Activated CD8-positive, alpha-beta T cell treated with anti-CD3 and anti-CD28 coated beads for 36 hours (primary cell): ENCODE data around the gene GAREM1. TPM values are rescaled to one million over a fixed set of nuclear protein-coding genes. Genes with fewer than 3 reads are reported as not detected.

ENCODE experiments used
- ATAC-seq: fragments of 200-7000 bp; cut with Tn5 transposase; one replicate; pipeline ENCODE4 v1.10.0; 2021; ENCODE audit warnings: mild to moderate bottlenecking, moderate library complexity
- CTCF ChIA-PET: fragments of 350-600 bp; sonication (Branson Sonifier 250); formaldehyde crosslinking; loops from one replicate; lab custom pipeline; 2021; ENCODE audit warnings: antibody characterized with exemption; lab: Charles Lee
- POLR2A ChIA-PET: fragments of 350-600 bp; sonication (Branson Sonifier 250); formaldehyde crosslinking; loops from one replicate; lab custom pipeline; 2021; ENCODE audit warnings: antibody characterized with exemption; lab: Charles Lee
- DNase-seq: peaks from one replicate; pipeline ENCODE4 v3.0.0-alpha.2; 2020
- H3K27ac Mint-ChIP-seq: one replicate; pipeline ENCODE4 v1.8.0; 2021; ENCODE audit warnings: mild to moderate bottlenecking, mixed read lengths
- H3K27me3 Mint-ChIP-seq: one replicate; pipeline ENCODE4 v1.8.0; 2021; ENCODE audit warnings: mixed read lengths
- H3K36me3 Mint-ChIP-seq: one replicate; pipeline ENCODE4 v1.8.0; 2021; ENCODE audit warnings: low read depth, mixed read lengths
- H3K4me1 Mint-ChIP-seq: one replicate; pipeline ENCODE4 v1.8.0; 2021; ENCODE audit warnings: low read depth, mixed read lengths
- H3K4me3 Mint-ChIP-seq: one replicate; pipeline ENCODE4 v1.8.0; 2021; ENCODE audit warnings: mild to moderate bottlenecking, moderate library complexity, mixed read lengths
- H3K9me3 Mint-ChIP-seq: one replicate; pipeline ENCODE4 v1.8.0; 2021; ENCODE audit warnings: mixed read lengths
- intact Hi-C: fragments of 100-400 bp; cut with micrococcal nuclease; formaldehyde crosslinking; loops from one replicate; pipeline ENCODE4 v1.10.0; 2022
- total RNA-seq, 2 experiments: library from RNA; stranded (reverse); gene quantifications; one replicate each; pipeline ENCODE4 v1.2.3, GENCODE V29; 2021
- TF ChIP-seq, protein P1 (sequence below): fragments of 200-600 bp; IDR thresholded peaks from one replicate; pipeline ENCODE4 v1.8.0; 2022; ENCODE audit warnings: antibody characterized with exemption, mild to moderate bottlenecking

Gene GAREM1
- total RNA-seq, 2 experiments from 2014 or later = not detected

DNA sequence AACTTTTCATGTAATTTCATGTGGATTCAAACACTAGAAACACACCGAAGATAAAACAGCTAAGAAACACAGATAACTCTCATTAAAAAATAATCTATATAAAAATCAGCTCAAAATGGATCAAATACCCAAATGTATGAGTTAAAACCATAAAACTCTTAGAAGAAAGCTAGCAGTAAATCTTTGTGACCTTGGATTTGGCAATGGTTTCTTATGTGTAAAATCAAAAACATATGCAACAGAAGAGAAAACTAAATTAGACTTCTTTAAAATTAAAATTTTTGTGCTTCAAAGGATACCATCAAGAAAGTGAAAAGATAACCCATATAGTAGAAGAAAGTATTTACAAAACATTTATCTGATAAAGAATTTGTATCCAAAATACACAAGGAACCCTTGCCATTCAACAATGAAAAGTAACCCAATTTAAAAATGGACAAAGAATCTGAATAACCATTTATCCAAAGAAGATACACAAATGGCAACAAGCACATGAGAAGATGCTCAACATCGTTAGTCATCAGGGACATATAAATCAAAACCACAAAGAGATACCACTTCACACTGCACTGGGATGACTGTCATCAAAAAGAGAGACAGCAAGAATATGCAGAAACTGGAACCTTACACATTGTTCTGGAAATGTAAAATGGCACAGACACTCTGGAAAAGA is 27.5 kb downstream of the GAREM1 start:
- Mint-ChIP-seq H3K27ac (no peak overlapping the region), H3K36me3 (no peaks in the 10 kb centered on the region), H3K4me1 (no peaks in the 10 kb centered on the region), H3K9me3 (no peaks in the 10 kb centered on the region), H3K4me3 (no peak overlapping the region), H3K27me3 (peaks cover 13% of the 10 kb centered on the region)
- ChIA-PET POLR2A (no interaction called here), CTCF (no interaction called here)
- intact Hi-C loops = no loop called here
- no peak for DNase-seq
- TF ChIP-seq, protein P1, sequence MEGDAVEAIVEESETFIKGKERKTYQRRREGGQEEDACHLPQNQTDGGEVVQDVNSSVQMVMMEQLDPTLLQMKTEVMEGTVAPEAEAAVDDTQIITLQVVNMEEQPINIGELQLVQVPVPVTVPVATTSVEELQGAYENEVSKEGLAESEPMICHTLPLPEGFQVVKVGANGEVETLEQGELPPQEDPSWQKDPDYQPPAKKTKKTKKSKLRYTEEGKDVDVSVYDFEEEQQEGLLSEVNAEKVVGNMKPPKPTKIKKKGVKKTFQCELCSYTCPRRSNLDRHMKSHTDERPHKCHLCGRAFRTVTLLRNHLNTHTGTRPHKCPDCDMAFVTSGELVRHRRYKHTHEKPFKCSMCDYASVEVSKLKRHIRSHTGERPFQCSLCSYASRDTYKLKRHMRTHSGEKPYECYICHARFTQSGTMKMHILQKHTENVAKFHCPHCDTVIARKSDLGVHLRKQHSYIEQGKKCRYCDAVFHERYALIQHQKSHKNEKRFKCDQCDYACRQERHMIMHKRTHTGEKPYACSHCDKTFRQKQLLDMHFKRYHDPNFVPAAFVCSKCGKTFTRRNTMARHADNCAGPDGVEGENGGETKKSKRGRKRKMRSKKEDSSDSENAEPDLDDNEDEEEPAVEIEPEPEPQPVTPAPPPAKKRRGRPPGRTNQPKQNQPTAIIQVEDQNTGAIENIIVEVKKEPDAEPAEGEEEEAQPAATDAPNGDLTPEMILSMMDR = no peak
- no peak for ATAC-seq

DNA sequence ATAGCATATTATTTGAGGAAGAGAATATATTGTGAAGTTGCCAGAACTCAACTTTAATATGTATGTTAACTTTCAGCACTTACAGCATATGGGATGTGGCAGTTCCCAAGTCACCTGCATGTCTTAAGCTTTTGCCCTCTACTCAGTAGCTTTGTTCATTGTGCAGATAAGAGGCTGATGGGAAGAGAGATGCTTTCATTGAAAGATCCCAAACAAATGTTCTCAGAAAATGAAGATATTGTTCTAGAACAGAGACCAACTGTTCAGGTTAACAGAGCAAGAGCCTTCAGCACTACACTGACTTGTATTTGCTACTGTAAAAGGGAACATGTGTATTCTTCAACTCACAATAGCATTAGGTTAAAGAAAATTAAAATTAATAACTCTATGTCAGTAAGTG is 28.1 kb downstream of the GAREM1 start:
- Mint-ChIP-seq H3K36me3 (no peaks in the 10 kb centered on the region), H3K4me1 (no peaks in the 10 kb centered on the region), H3K4me3 (no peak overlapping the region), H3K27ac (no peak overlapping the region), H3K27me3 (peaks cover 13% of the 10 kb centered on the region), H3K9me3 (no peaks in the 10 kb centered on the region)
- DNase-seq (no peak), ATAC-seq (no peak)
- CTCF ChIA-PET = no interaction called here
- intact Hi-C loops = no loop called here
- TF ChIP-seq, protein P1 = no peak
- POLR2A ChIA-PET = no interaction called here

DNA sequence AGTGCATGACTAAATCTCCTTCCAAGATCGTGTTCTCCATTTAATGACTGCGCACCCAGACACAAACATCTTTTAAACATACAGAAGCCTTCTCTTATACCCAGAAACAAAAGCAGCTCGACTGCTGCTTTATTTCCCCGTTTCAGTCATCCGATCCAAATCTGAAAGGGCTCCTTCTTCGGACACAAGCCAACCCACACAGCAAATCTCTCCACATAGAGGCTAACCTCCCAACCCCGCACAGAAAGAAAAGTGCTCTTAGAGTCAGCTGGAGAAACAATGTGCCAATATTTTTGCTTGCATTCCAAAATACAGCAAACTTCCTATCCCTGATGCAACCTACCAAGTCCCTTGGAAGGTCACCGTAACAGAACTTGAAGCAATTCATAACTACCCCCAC is 29.1 kb downstream of the GAREM1 start:
- intact Hi-C loops = no loop called here
- Mint-ChIP-seq H3K36me3 (no peaks in the 10 kb centered on the region), H3K27me3 (peaks cover 16% of the 10 kb centered on the region), H3K27ac (no peak overlapping the region), H3K4me1 (no peaks in the 10 kb centered on the region), H3K9me3 (no peaks in the 10 kb centered on the region), H3K4me3 (no peak overlapping the region)
- TF ChIP-seq, protein P1 = no peak
- ATAC-seq = no peak
- ChIA-PET POLR2A (no interaction called here), CTCF (interaction anchor here (0.6 to 2.2 kb wide), 3 partner anchors 30 to 210 kb away, joined by 3 to 7 read pairs (median 4); partner anchors contain the start of gene GAREM1)
- DNase-seq = no peak

DNA sequence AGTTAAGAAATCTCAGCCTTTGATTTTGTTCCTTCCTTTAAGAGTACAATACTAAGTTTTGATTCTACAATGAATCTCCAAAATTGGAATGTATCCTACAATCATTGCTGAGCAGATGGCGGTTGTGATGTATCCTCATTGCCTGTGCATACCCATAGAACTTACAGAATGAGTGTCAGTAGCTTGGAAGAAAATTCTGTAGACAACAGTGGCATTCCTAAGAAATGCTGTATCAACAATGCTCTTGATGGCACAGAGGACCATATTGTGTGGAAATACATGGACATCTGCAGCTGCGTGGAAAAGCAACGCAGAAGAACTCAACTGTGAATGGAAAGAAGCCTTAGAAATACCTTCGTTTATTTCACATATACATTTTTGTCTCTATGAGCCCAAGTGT is 30.2 kb downstream of the GAREM1 start:
- H3K9me3 Mint-ChIP-seq = no peaks in the 10 kb centered on the region
- intact Hi-C loops = no loop called here

DNA sequence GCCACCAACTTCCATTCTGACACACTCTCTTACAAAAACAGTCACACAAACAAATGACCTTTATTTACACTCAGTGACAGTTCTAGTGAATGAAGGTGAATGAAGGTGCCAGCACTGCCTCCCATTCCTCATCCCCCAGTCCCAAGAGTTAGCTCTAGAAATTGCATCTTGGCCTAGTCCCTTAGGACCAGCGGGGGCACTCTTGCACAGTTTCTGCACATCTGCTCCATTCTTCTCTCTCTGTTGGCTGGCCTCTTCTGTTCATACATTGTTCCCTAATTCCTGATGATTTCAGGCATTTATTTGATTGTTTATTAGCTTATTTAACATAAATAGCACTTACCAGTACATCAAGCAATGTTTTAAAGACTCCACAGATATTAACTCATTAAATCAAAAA is 30.9 kb downstream of the GAREM1 start:
- intact Hi-C loops = no loop called here
- TF ChIP-seq, protein P1 = no peak
- H3K27me3 Mint-ChIP-seq = peaks cover 16% of the 10 kb centered on the region
- ATAC-seq (peak; percentile 47), DNase-seq (peak; percentile 12)
- H3K4me1 Mint-ChIP-seq = no peaks in the 10 kb centered on the region
- POLR2A ChIA-PET = no interaction called here
- H3K36me3 Mint-ChIP-seq = no peaks in the 10 kb centered on the region
- no peak overlapping the region for H3K27ac Mint-ChIP-seq
- H3K4me3 Mint-ChIP-seq = no peak overlapping the region
- CTCF ChIA-PET = interaction anchor here (1.2 to 2.2 kb wide), 5 partner anchors 31 to 151 kb away, joined by 3 to 7 read pairs (median 3); partner anchors contain the start of gene GAREM1
- H3K9me3 Mint-ChIP-seq = no peaks in the 10 kb centered on the region

More for the DNA sequence above, 30.2 kb downstream of the GAREM1 start:
- TF ChIP-seq, protein P1 = no peak
- POLR2A ChIA-PET = no interaction called here
- Mint-ChIP-seq H3K27ac (no peak overlapping the region), H3K36me3 (no peaks in the 10 kb centered on the region), H3K4me3 (no peak overlapping the region), H3K4me1 (no peaks in the 10 kb centered on the region), H3K27me3 (peaks cover 16% of the 10 kb centered on the region)
- DNase-seq (no peak), ATAC-seq (no peak)
- CTCF ChIA-PET = interaction anchor here (1.3 to 2.2 kb wide), 4 partner anchors 31 to 168 kb away, joined by 3 to 7 read pairs (median 5); partner anchors contain the start of gene GAREM1
